ENCODE measurements around the gene KSR1.
"Not testable (repeated sequence)": the region's sequence is repeated elsewhere in the genome, so short reads cannot be mapped to it uniquely, and the experiment has no call there.

KSR1 gene

GRCh38 chr17:27454089-27454488 is 2.2 kb upstream of the KSR1 start:
- no peak for DNase-seq (ENCODE audit: low read depth)

- no peak for DNase-seq (ENCODE audit: low read depth)
Observed at GRCh38 chr17:27455236-27455913, 873 bp upstream of the KSR1 start.

DNA sequence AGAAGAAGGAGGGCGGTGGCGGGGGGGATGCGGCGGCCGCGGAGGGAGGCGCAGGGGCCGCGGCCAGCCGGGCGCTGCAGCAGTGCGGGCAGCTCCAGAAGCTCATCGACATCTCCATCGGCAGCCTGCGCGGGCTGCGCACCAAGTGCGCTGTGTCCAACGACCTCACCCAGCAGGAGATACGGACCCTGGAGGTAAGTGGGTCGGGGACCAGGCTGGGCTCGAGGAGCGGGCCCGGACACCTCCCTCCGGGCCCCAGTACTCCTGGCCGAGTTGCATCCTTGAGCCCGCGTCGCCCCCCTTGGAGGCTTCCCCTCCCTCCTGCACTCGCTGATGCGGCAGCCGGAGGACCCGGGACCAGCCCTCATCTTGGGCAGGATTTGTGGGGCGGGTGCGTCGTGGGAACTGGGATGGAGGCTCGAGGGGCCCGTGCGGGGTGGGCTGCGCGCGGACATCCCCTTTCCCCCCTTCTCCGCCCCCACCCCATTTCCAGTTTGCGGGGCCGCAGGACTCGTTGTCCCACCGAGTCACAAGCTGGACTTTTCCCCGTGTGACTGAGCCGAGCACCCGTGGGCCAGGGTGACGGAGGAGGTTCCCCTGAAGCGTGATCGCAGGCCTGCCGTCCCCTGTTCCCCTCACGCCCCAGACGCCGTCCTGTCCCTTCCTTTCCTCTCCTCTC is 572 bp downstream of the KSR1 start:
- DNase-seq (ENCODE audit: low read depth), result no peak

DNA sequence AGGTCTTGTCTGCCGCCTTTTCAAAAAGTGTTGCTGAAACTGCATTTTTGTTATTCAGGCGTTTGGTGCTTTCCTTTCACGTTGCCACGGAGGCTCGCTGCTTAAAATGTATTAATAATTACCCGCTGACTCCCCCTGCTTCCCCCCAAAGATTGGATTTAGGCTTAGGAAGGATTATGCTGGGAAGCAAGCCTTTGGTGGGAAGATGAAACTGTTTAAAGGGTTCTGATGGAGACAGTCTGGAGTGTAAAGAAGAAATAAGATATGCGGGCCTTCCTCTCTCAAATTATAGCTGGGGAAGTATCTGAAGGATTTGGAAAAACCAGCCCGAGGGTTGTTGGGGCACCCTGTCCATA is 1.1 kb downstream of the KSR1 start:
- DNase-seq (ENCODE audit: low read depth), result no peak

GRCh38 chr17:27457731-27458523 is 1.7 kb downstream of the KSR1 start:
- DNase-seq (ENCODE audit: low read depth), result no peak

- no peak for DNase-seq (ENCODE audit: low read depth)
Observed at GRCh38 chr17:27458524-27458908, 2.3 kb downstream of the KSR1 start.

- DNase-seq (ENCODE audit: low read depth), result no peak
Observed at GRCh38 chr17:27459433-27459832, 3.2 kb downstream of the KSR1 start.

GRCh38 chr17:27460196-27460725 is 4.0 kb downstream of the KSR1 start:
- no peak for DNase-seq (ENCODE audit: low read depth)

DNA sequence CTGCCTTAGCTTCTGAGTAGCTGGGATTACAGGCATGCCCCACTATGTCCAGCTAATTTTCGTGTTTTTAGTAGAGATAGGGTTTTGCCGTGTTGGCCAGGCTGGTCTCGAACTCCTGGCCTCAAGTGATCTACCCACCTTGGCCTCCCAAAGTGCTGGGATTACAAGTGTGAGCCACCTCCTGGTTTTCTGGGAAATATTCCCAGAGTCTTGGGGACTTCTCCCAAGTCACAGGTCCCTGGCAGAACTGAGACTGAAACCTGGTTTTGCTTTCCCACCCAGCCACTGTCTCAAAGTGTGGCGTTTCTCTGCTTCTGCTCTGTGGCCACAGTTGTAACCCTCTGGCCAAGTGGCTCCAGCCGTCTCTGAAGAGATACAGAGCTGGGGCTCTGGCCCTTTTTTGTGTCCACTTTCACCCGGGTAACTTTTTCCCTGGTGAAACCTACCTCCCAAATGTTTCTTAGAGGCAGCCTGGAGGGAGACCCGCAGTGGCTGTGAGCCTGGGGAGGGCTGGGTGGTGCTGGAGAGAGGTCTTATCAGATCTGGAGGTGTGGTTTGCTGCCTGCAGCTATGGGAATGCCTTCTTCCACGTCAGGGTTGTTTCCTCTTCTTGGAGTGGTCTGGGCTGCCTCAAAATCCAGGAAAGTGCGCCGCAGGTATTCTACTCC is 5.1 kb downstream of the KSR1 start:
- DNase-seq (ENCODE audit: low read depth), result no peak

GRCh38 chr17:27462149-27462548 is 5.9 kb downstream of the KSR1 start:
- no peak for DNase-seq (ENCODE audit: low read depth)

DNA sequence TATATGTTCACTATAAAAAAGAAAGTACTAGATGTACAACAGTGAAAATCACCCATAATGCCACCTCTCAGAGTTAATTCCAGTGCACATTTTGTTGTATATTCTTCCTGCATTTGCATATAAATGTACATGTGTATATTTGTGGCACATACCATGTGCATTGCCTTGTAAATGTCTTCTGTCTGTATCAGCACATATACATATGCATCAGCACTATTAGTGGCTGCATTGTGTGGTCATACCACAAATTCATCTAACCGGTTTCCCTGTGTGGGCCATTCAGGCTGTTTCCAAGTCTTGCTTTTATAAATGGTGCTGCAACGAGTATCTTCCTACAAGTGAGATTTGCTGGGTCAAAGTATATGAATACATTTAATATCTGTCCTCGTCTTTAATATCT is 6.5 kb downstream of the KSR1 start:
- no peak for DNase-seq (ENCODE audit: low read depth)

- DNase-seq (ENCODE audit: low read depth), result no peak
Observed at GRCh38 chr17:27463235-27463677, 7.0 kb downstream of the KSR1 start.

DNA sequence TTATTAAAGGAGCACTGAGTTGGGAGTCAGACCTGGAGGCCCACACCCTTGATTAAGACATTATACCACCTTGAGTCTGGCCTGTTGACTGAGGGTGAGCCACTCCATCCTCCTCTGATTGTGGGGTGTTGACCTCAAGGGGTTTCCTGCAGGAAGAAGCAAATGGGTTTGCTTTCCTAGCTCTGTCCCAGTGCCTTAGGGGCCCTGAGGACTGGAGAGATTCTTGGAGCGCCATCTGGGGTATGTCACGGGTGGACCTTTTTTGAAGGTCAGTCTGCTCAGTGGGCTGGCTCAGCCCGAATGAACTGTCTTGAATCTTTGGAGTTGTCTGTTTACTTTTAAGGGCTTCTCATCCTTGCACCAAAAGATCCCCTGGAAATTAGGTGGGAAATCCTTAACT is 7.8 kb downstream of the KSR1 start:
- not testable (repeated sequence) for DNase-seq (ENCODE audit: low read depth)

- DNase-seq (ENCODE audit: low read depth), result no peak
Observed at GRCh38 chr17:27464431-27464830, 8.2 kb downstream of the KSR1 start.

DNA sequence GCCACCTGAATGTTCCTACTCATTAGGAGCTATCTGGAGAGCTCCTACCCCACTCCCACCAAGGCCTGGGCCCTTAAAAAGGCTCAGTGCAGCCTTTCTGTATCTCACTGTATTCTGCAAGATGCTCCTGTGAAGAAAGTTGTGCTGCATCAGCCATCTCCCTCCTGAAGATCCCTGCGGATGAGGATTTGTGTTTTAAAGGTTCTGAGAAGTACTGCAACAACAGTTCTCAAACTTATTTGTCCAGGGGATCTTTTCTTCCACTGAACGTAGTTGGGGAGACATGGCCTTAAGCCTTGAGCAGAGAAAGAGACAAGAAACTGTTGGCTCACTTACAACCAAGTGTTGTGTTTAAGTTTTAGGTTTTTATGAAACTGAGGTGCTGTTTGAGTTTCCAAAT is 9.6 kb downstream of the KSR1 start:
- DNase-seq (ENCODE audit: low read depth), result not testable (repeated sequence)

GRCh38 chr17:27466376-27466742 is 10.1 kb downstream of the KSR1 start:
- DNase-seq (ENCODE audit: low read depth), result no peak

GRCh38 chr17:27466743-27467375 is 10.6 kb downstream of the KSR1 start:
- no peak for DNase-seq (ENCODE audit: low read depth)

GRCh38 chr17:27469256-27469655 is 13.0 kb downstream of the KSR1 start:
- DNase-seq (ENCODE audit: low read depth), result no peak

GRCh38 chr17:27471321-27472269 is 15.3 kb downstream of the KSR1 start:
- no peak for DNase-seq (ENCODE audit: low read depth)

DNA sequence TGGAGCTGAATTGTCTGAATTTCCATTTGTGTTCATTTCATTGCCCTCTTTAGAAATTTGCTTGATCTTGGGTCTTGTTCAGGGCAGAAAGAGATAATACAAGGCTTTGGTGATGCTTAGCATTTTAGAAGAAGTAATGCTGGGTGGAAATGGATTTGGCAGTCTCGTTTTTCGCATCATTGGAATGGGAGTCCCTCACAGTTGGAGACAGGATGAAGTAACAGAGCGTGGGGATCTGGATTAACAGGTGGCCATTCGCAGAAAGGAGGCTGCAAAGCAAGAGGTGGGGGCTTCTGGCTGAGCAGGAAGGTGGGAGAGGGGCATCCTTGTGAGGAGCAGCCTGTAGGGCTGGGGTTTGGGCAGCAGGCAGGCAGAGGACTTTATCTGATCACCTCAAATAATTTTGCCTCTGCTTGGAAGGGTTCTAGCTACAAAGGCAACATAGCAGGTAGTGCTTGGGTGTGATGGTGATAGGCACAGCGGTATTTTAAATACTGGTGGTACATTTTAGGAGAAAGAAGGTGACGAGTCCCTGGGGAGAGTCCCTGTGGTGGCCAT is 17.0 kb downstream of the KSR1 start:
- DNase-seq (ENCODE audit: low read depth), result no peak
